Measurements from ENCODE around the gene CDRT4.

CDRT4 gene

DNA sequence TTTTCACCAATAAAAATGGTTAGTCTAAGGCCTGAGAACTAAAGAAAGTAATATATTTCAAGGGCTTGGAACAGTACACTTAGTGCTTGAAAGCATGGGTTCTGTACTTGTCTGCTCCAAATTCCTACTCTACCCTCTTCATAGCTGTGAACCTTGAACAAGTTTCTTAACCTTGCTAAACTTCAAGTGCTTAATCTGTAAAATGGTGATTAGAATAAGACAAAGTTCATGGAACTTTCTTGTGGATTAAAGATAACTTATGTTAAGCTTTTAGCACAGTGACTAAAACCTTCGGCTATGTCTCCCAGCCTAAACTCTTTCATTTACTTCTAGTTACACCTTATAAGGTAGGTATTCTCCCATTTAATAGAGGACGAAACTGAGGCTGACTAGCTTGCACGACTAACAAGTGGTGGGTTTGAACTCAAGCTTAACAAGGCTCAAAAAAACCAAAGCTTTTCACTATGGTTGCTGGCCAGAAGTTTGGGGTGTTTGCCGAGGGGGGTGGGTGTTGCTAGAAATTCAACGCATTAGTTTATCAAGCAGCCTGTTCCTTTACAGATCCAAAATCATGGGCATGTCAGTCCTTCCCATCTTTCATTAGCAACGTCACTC is 28.8 kb downstream of the CDRT4 start:
- no peak overlapping the region for H3K4me3 ChIP-seq (ENCODE audit: low read depth, low read length)
- no peak for DNase-seq (ENCODE audit: low read depth)

- DNase-seq (ENCODE audit: low read depth): no peak
- H3K4me3 ChIP-seq (ENCODE audit: low read depth, low read length): no peak overlapping the region
Observed at GRCh38 chr17:15437303-15437635, 30.2 kb downstream of the CDRT4 start.

DNA sequence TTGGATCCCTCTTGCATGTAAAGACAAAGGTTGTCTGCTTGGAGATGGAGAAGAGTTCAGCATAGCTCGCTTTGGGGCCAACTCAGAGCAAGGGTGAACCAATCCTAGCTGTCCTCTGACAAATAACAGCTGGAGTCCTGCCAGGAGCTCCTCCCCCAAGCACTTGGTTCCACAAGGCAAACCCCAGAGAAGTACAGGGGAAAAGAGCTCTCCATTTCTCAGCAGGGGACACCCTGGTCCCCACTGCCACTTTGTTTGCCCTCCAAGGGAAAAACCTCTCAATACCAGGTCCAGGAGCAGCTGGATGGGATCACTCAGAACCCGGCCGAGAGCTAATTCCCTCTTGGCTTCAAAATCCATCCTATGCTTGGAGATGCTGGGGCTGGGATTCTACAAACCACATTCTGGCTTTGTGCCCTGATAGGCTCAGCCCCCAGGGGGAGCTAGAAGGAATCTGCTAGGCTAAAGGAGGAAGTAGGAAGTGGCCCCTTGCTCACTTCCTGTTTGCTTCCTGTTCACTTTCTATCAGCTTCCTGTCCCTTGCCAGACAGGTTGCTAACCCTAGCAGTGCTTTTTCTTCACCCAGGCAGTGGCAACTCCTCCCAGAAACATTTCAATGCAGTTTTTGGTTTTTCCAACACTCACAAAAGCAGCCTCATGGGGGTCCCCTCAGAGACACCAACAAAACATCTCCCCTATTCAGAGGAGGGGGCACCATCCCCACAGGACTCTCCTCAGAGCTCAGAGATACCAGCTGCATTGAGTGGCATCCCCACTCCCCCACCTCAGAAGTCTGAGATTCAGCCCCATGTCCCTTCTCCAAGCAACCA is 30.7 kb downstream of the CDRT4 start:
- no peak overlapping the region for H3K4me3 ChIP-seq (ENCODE audit: low read depth, low read length)
- no peak for DNase-seq (ENCODE audit: low read depth)

GRCh38 chr17:15434956-15435355 is 32.5 kb downstream of the CDRT4 start:
- no peak overlapping the region for H3K4me3 ChIP-seq (ENCODE audit: low read depth, low read length)
- no peak for DNase-seq (ENCODE audit: low read depth)

DNA sequence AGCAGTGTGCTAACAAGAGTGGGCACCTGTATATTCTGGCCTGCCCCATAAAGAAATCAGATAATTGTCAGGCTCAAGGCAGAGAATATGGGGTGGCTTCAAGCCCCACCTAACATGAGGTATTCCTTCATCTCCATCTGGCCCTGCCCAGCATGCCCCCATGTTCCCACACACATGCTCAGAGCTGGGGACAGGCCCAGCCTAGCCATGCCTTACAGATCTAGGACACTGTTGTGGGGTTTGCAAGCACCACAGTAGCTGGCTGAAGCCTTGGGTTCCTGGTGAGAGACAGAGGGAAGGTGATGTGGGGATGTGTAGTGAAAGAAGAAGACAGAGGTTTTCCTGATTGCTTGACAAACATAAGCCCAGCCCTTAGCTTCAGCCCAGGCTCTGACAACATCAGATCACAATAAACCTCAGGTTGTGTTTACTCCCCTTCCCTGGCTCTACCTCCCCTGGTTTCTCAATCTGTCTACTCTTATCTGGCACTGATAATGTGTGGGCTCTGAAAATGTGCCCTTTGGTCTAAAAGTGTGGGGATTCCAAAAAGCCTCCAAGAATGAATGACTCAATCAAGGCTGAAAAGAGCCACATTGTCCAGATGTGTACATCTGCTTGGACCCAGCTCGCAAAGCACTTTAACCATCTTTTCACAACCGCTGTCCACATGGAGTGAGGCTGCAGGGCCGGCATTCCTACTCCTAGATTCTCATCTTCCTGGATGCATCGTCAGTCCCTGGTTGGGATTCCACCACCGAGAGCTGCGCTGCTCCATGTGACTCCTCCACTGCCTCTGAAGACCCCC is 34.4 kb downstream of the CDRT4 start:
- no peak for DNase-seq (ENCODE audit: low read depth)
- no peak overlapping the region for H3K4me3 ChIP-seq (ENCODE audit: low read depth, low read length)

- no peak overlapping the region for H3K4me3 ChIP-seq (ENCODE audit: low read depth, low read length)
- no peak for DNase-seq (ENCODE audit: low read depth)
Observed at GRCh38 chr17:15431766-15432165, 35.7 kb downstream of the CDRT4 start.

- H3K4me3 ChIP-seq (ENCODE audit: low read depth, low read length): no peak overlapping the region
- DNase-seq (ENCODE audit: low read depth): peak; percentile 72
Observed at GRCh38 chr17:15431196-15431595, 36.2 kb downstream of the CDRT4 start.

GRCh38 chr17:15424521-15424920 is 42.9 kb downstream of the CDRT4 start:
- DNase-seq (ENCODE audit: low read depth): no peak
- no peak overlapping the region for H3K4me3 ChIP-seq (ENCODE audit: low read depth, low read length)

DNA sequence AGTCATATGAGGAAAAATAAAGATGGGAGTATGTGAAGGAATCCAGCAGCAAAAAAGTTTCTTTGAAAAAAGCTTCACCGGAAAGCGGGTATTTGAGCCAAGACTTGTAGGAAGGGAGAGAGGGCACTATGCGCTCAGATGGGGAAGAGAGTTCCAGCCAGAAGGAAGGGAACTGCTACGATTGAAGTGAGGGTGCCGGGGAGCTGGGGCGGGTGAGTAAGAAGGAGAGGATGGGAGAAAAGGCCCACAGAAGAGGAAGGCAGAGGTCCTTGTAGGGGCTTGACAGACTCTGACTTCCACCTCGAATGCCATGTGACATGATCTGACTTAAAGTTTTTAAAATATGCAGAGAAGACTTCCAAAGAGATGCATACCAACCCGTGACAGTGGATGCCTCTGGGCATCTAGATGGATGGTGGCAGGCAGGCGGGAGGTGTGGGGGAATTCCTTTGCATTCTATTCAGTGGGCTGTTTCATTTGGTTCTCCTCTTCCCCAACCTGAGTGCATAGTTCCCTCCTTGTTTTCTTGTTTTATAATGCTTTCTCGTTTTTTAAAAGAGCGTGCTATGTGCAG is 44.9 kb downstream of the CDRT4 start:
- no peak overlapping the region for H3K4me3 ChIP-seq (ENCODE audit: low read depth, low read length)
- no peak for DNase-seq (ENCODE audit: low read depth)

DNA sequence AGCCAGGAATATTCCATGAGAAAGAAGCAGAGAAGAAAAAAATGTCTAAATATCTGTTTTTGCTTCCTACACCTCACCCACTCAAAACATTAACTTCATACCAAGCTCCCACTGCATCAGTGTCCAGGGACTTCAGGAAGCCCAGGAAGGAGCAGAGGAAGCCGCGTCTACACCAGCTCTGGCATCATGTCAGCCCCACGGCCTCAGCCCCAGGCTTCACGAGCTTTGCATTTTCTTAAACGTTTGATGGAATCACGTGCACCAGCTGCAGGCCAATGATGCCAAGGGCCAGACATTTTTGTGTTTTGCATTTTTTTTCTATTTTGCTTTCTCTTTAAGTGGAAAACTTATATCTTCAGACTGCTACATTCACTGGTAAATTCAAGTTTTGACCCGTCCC is 48.6 kb downstream of the CDRT4 start:
- H3K4me3 ChIP-seq (ENCODE audit: low read depth, low read length): no peak overlapping the region
- no peak for DNase-seq (ENCODE audit: low read depth)

GRCh38 chr17:15414532-15415306 is 52.7 kb downstream of the CDRT4 start:
- DNase-seq (ENCODE audit: low read depth): no peak
- no peak overlapping the region for H3K4me3 ChIP-seq (ENCODE audit: low read depth, low read length)

- no peak overlapping the region for H3K4me3 ChIP-seq (ENCODE audit: low read depth, low read length)
- DNase-seq (ENCODE audit: low read depth): no peak
Observed at GRCh38 chr17:15413101-15413771, 54.2 kb downstream of the CDRT4 start.

DNA sequence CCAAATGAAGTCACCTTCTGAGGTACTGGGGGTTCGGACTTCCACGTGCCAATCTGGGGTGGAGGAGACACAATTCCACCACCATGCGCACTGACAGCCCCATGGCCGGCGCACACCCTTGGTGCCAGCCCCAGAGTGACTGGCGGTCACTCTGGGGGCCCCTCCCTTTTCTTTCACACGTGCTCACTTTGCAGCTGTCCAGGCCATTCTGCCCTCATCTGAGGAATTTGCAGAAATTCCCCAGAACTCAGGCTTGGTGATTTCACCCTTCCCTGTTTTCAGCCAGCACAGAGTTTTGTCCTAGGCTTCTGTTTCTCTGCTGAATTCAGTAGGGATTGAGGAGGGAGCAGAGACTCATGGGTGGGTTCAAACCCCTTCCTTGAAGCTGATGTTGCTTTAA is 54.8 kb downstream of the CDRT4 start:
- no peak for DNase-seq (ENCODE audit: low read depth)
- H3K4me3 ChIP-seq (ENCODE audit: low read depth, low read length): no peak overlapping the region

DNA sequence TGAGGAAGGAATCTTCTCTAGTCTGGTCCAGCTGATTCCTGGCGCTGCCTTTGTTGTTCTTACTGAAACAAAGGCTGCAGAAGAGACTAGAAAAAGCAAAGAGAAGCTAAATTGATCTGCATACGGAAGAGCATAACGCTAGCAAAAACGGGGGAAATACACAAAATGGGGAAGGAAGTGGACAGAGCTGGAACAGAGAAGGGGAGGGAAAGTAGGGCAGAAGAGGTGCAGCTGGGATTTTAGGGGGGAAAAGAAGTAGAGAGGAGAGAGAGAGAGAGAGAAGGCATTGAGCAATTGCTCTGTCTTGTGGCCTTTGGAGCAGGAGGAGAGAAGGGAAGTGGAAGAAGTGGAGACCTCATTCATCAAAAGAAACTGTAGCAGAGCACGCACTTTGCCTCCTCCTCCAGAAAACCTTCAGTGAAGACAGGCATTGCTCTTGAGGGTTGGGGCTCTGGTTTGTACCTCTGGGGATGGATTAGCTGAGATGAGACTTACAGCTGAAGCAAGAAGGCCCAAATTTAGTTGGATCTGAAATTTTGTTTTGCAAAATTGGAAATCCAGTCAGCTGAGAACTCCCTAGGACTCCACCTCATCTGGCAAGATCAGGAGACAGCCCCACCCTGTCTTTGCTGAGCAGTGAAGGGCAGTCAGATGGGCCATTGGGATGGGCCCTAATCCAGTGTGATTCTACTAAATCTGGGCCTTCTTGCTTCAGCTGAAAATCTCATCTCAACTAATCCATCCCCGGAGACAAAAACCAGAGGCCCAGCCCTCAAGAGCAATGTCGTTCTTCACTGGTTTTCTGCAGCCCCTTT is 55.8 kb downstream of the CDRT4 start:
- no peak for DNase-seq (ENCODE audit: low read depth)
- H3K4me3 ChIP-seq (ENCODE audit: low read depth, low read length): no peak overlapping the region

- peak; percentile 83 for DNase-seq (ENCODE audit: low read depth)
- no peak overlapping the region for H3K4me3 ChIP-seq (ENCODE audit: low read depth, low read length)
Observed at GRCh38 chr17:15409721-15410250, 57.6 kb downstream of the CDRT4 start.

DNA sequence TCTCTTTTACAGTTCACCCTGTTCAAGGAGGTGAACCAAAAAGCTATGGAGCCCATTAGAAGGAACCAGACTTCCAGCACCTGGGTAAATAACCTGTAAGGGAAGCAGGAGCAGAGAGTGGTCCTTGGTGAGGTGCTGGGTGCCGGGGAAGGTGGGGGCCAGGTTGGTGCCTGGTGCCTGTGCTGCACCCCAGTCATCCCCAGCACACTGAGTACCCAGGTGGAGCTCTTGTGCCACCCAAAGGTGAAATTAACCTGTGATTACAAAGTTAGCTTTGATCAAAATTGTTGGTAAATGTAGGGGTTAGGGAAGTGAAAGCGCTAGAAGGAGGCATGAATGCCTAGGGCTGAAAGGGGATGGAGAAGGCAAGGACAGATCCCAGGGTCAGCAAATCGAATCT is 58.6 kb downstream of the CDRT4 start:
- H3K4me3 ChIP-seq (ENCODE audit: low read depth, low read length): no peak overlapping the region

DNA sequence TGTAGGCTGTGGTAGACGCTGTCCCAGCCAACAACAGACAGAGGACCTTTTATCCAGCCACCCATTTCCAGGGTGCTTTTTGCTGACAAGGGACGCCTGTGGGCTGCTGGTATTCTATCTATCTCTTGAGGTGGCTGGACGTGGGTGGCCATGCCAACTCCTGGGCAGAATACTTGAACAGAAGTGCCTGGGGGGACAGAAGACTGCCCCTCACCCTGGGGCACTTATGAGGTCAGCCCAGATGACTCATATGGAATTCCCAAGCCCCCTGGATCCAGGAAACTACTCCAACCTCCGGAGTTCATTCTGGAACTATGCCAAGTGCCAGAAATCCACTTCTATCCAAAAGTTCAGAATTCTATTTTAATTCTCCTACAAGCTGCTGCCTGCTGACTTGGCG is 61.3 kb downstream of the CDRT4 start:
- H3K4me3 ChIP-seq (ENCODE audit: low read depth, low read length): no peak overlapping the region
- DNase-seq (ENCODE audit: low read depth): no peak

More for the DNA sequence above, 58.6 kb downstream of the CDRT4 start:
- no peak for DNase-seq (ENCODE audit: low read depth)

DNA sequence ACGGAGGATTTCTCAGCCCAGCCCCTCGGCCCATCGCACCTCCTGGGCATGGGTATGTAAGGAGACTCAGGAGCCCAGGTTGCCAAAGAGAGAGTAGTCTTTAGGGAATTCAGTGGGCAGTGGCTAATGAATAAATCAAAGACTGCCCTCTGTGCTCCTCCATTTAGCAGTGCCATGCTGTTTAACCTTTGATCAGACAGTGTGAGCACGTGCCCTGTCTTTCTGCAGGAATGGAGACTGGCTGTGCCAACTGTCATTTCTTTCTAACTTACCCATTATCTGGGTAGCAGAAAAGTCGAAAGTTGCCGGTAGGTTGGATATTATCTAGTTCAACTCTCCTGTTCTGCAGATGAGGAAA is 62.4 kb downstream of the CDRT4 start:
- no peak for DNase-seq (ENCODE audit: low read depth)

More for the DNA sequence above, 62.4 kb downstream of the CDRT4 start:
- H3K4me3 ChIP-seq (ENCODE audit: low read depth, low read length): no peak overlapping the region

All from skeletal muscle cell (primary cell).